GM12878 (cell line): ENCODE data around the gene PGAP3. TPM values are rescaled to one million over a fixed set of nuclear protein-coding genes. Genes with fewer than 3 reads are reported as not detected.

Experiments used
- ATAC-seq: fragments of 200-7000 bp; cut with Tn5 transposase; 3 replicates; pipeline ENCODE4 v1.9.1; 2020; ENCODE audit warnings: mild to moderate bottlenecking, moderate library complexity
- BruUV-seq: library from RNA; stranded (reverse); fragments of 400-500 nt; replicated peaks from 2 replicates; lab custom pipeline; 2021; lab: Mats Ljungman, UMichigan
- CTCF ChIA-PET: fragments of 300-600 bp; sonication (Branson Sonifier 250); formaldehyde crosslinking; extraction: SDS; loops from one replicate; lab custom pipeline; 2021; ENCODE audit warnings: inconsistent platforms; lab: Yijun Ruan, JAX
- POLR2A ChIA-PET: fragments of 350-600 bp; formaldehyde crosslinking; extraction: SDS; loops from one replicate; lab custom pipeline; 2021; ENCODE audit warnings: inconsistent platforms; lab: Charles Lee
- RAD21 ChIA-PET: fragments of 300-600 bp; sonication (Branson Sonifier 250); formaldehyde crosslinking; loops from one replicate; lab custom pipeline; 2023; ENCODE audit warnings: antibody characterized with exemption; ENCODE audit not compliant: unreplicated experiment; lab: Charles Lee
- SMC1A ChIA-PET: fragments of 300-600 bp; sonication (Branson Sonifier 250); formaldehyde crosslinking; loops from one replicate; lab custom pipeline; 2023; ENCODE audit not compliant: unreplicated experiment, uncharacterized antibody; lab: Charles Lee
- DNase-seq: peaks from one replicate; pipeline ENCODE4 v3.0.0-alpha.2; 2011; ENCODE audit warnings: low read depth, low spot score
- FAIRE-seq: peaks from 3 replicates; lab custom pipeline; 2011; peaks lifted over from hg19 to GRCh38; lab: Jason Lieb, UNC
- H2AFZ ChIP-seq: 2 replicates; pipeline ENCODE4 v1.6.0; 2011; ENCODE audit warnings: low read depth, low read length, control low read depth; ENCODE audit not compliant: control insufficient read depth
- H3K27ac ChIP-seq: 2 replicates; pipeline ENCODE4 v1.5.1; 2011; ENCODE audit warnings: control low read depth; ENCODE audit not compliant: control insufficient read depth, insufficient read depth
- H3K27me3 ChIP-seq, 2 experiments: replicated peaks in 1 of 2; 2 replicates each; pipeline versions ENCODE4 v1.6.0 to v1.6.1; 2011; ENCODE audit warnings: low read length in 1 of 2; ENCODE audit not compliant: control insufficient read depth in 2 of 2, insufficient read depth in 2 of 2
- H3K36me3 ChIP-seq, 2 experiments: 2 replicates each; pipeline ENCODE4 v1.5.1; 2011; ENCODE audit warnings: low read length in 1 of 2; ENCODE audit not compliant: control insufficient read depth in 2 of 2, insufficient read depth in 2 of 2
- H3K4me1 ChIP-seq: 2 replicates; pipeline ENCODE4 v1.6.1; 2011; ENCODE audit warnings: mild to moderate bottlenecking, low read length, moderate library complexity, mixed read lengths; ENCODE audit not compliant: control insufficient read depth, insufficient read depth
- H3K4me2 ChIP-seq: 2 replicates; pipeline ENCODE4 v1.6.0; 2011; ENCODE audit warnings: control low read depth; ENCODE audit not compliant: control insufficient read depth, insufficient read depth
- H3K4me3 ChIP-seq: fragments of 200-600 bp; sonication (generic); 2 replicates; pipeline ENCODE4 v1.5.1; 2016
- H3K79me2 ChIP-seq: 2 replicates; pipeline ENCODE4 v1.6.0; 2011; ENCODE audit warnings: low read length; ENCODE audit not compliant: control insufficient read depth, insufficient read depth
- H3K9ac ChIP-seq: 2 replicates; pipeline ENCODE4 v1.8.0; 2011; ENCODE audit warnings: low read length, control low read depth, mixed read lengths; ENCODE audit not compliant: control insufficient read depth, insufficient read depth
- H3K9me3 ChIP-seq: replicated peaks from 3 replicates; pipeline ENCODE4 v1.5.1; 2011; ENCODE audit warnings: mild to moderate bottlenecking, low read length; ENCODE audit not compliant: control insufficient read depth, insufficient read depth
- H4K20me1 ChIP-seq: 2 replicates; pipeline ENCODE4 v1.6.0; 2011; ENCODE audit not compliant: control insufficient read depth, insufficient read depth
- CBFB ChIP-seq: IDR thresholded peaks from 2 replicates; pipeline ENCODE4 v1.6.1; 2016; ENCODE audit warnings: antibody characterized with exemption, low read depth
- CEBPZ ChIP-seq: fragments of 150-350 bp; IDR thresholded peaks from 2 replicates; pipeline ENCODE4 v1.6.1; 2016; ENCODE audit warnings: low read depth, low read length
- LARP7 ChIP-seq: fragments of 450-650 bp; IDR thresholded peaks from 2 replicates; pipeline ENCODE4 v1.6.1; 2017; ENCODE audit warnings: mild to moderate bottlenecking
- NFXL1 ChIP-seq: fragments of 450-650 bp; IDR thresholded peaks from 2 replicates; pipeline ENCODE4 v1.6.1; 2017; ENCODE audit warnings: antibody characterized with exemption, mild to moderate bottlenecking, borderline replicate concordance
- PAX8 ChIP-seq: fragments of 450-650 bp; IDR thresholded peaks from 2 replicates; pipeline ENCODE4 v1.6.1; 2017; ENCODE audit warnings: mild to moderate bottlenecking, moderate library complexity
- PML ChIP-seq: IDR thresholded peaks from 2 replicates; pipeline ENCODE4 v1.6.1; 2012; ENCODE audit warnings: low read length, inconsistent platforms
- POLR2AphosphoS2 ChIP-seq: IDR thresholded peaks from 2 replicates; pipeline ENCODE4 v1.6.1; 2011; ENCODE audit warnings: low read depth, mild to moderate bottlenecking, low read length, improper control_type of control experiment, moderate library complexity
- USF1 ChIP-seq: IDR thresholded peaks from 2 replicates; pipeline ENCODE4 v1.6.1; 2011; ENCODE audit warnings: borderline replicate concordance, low read depth, mild to moderate bottlenecking, moderate library complexity, mixed read lengths, low read length; ENCODE audit not compliant: insufficient read depth; ENCODE audit errors: extremely low read length
- WGBS: methylation state at CpG from one replicate; pipeline ENCODE4 v1.1.6; 2016; ENCODE audit warnings: low lambda C conversion rate; ENCODE audit not compliant: insufficient replicate concordance, insufficient coverage; ENCODE audit errors: missing lambda C conversion rate; 5-methylcytosine and 5-hydroxymethylcytosine counted together
- in situ Hi-C: fragments of 300-500 bp; cut with MboI; formaldehyde crosslinking; loops from 9 replicates; pipeline ENCODE4 v1.14.3; 2018; ENCODE audit warnings: mixed read lengths
- intact Hi-C: fragments of 100-400 bp; cut with micrococcal nuclease; formaldehyde crosslinking; loops from one replicate; pipeline ENCODE4 v1.14.2; 2022; ENCODE audit not compliant: unreplicated experiment
- polyA plus RNA-seq, 11 experiments: library from polyadenylated mRNA; depleted of rRNA in 4 of 11; unstranded in 6 of 11; stranded (reverse) in 5 of 11; fragments of >200 nt; fragmentation: Nextera tagmentation in 4 of 11; fragmentation: Illumina TruSeq in 1 of 11; extraction: Ambion mirVana in 4 of 11; extraction: Trizol in 1 of 11; gene quantifications; 1 replicate in 1 of 11; 2 replicates in 10 of 11; pipeline versions ENCODE4 v1.2.1 to v1.2.3, GENCODE V29; 2011 to 2016; ENCODE audit warnings: inconsistent platforms in 2 of 11, missing spikeins in 2 of 11, low read depth in 1 of 11
- total RNA-seq, 4 experiments: library from RNA; depleted of rRNA in 3 of 4; stranded (reverse); fragments of >200 nt in 3 of 4; fragmentation: Illumina TruSeq in 1 of 4; extraction: Trizol in 1 of 4; gene quantifications; 2 replicates each; pipeline versions ENCODE4 v1.2.1 to v1.2.3, GENCODE V29; 2013 to 2021
- TF ChIP-seq, protein P1 (sequence below): fragments of 450-650 bp; IDR thresholded peaks from 2 replicates; pipeline ENCODE4 v1.6.1; 2017; ENCODE audit warnings: mild to moderate bottlenecking
- TF ChIP-seq, protein P2 (sequence below): fragments of 450-650 bp; formaldehyde crosslinking; IDR thresholded peaks from 2 replicates; pipeline ENCODE4 v1.4.0; 2020; ENCODE audit warnings: mild to moderate bottlenecking, moderate library complexity

Gene PGAP3
- total and polyA plus RNA-seq, 10 of the 15 experiments (the other 5 are each of a cell fraction or from before 2014, with no cell fraction given), result 0.21 to 10.0 (median 5.3) TPM

DNA sequence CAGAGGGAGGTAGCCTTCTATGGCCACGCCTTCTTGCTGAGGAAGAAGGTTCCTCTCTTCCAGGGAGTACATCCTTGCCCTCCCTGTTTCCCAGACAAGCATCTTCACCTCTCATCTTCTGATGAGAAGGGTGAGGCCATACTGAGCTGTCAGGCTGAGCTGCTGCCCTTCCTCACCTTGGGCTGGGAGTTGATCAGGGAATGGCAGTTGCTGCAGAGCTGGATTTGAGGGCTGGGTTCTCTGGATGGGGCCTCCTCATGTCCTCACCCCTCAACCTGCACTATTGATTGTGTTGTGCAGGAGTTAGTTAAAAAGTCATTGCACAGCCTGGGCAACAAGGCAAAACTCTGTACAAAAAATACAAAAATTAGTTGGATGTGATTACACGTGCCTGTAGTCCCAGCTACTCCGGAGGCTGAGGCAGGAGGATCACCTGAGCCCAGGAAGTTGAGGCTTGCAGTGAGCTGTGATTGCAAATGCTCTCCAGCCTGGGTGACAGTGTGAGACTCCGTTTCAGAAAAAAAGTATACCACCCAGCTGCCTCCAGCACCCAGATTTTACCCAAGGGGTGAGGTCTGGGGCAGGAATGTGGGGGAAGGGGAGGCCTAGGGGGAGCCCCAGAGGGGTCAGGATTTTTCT lies 14.0 kb upstream of the PGAP3 start (continued):
- TF ChIP-seq USF1, result no peak
- no peak for TF ChIP-seq PML
- no peak for TF ChIP-seq POLR2AphosphoS2

GRCh38 chr17:39701012-39701783 lies 13.3 kb upstream of the PGAP3 start:
- Histone ChIP-seq H3K27me3 (peaks cover 0 to 7% of the 10 kb centered on the region in 2 experiments; a peak in 2 of 4 replicates), H4K20me1 (no peaks in the 10 kb centered on the region), H3K27ac (no peak overlapping the region), H3K9ac (no peak overlapping the region), H3K79me2 (no peaks in the 10 kb centered on the region), H3K36me3 (no peaks in the 10 kb centered on the region), H3K9me3 (no peaks in the 10 kb centered on the region), H2AFZ (no peak overlapping the region), H3K4me2 (no peak overlapping the region), H3K4me3 (no peak overlapping the region), H3K4me1 (peaks cover 11% of the 10 kb centered on the region)
- RAD21 ChIA-PET, result no interaction called here
- 64% methylated on average over 10 of the region's 10 CpGs for WGBS
- DNase-seq, result no peak
- CTCF ChIA-PET, result interaction anchor here (1.1 to 3.3 kb wide), 4 partner anchors 13 to 47 kb away, joined by 4 to 11 read pairs (median 4); partner anchors contain the start of gene PGAP3
- no TSS peak for BruUV-seq
- in situ Hi-C loops (no loop called here), intact Hi-C loops (no loop called here)
- FAIRE-seq, result no peak
- POLR2A ChIA-PET, result interaction anchor here (0.6 kb wide), 1 partner anchor 63 kb away, joined by 3 read pairs; no protein-coding TSS in a partner anchor
- ATAC-seq, result no peak
- SMC1A ChIA-PET, result interaction anchor here (0.8 kb wide), 1 partner anchor 12 kb away, joined by 3 read pairs; no protein-coding TSS in a partner anchor
- TF ChIP-seq CEBPZ, result no peak
- no peak for TF ChIP-seq LARP7
- TF ChIP-seq POLR2AphosphoS2, result no peak
- TF ChIP-seq, protein P1, sequence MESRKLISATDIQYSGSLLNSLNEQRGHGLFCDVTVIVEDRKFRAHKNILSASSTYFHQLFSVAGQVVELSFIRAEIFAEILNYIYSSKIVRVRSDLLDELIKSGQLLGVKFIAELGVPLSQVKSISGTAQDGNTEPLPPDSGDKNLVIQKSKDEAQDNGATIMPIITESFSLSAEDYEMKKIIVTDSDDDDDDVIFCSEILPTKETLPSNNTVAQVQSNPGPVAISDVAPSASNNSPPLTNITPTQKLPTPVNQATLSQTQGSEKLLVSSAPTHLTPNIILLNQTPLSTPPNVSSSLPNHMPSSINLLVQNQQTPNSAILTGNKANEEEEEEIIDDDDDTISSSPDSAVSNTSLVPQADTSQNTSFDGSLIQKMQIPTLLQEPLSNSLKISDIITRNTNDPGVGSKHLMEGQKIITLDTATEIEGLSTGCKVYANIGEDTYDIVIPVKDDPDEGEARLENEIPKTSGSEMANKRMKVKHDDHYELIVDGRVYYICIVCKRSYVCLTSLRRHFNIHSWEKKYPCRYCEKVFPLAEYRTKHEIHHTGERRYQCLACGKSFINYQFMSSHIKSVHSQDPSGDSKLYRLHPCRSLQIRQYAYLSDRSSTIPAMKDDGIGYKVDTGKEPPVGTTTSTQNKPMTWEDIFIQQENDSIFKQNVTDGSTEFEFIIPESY, result no peak
- no peak for TF ChIP-seq CBFB
- TF ChIP-seq, protein P2, sequence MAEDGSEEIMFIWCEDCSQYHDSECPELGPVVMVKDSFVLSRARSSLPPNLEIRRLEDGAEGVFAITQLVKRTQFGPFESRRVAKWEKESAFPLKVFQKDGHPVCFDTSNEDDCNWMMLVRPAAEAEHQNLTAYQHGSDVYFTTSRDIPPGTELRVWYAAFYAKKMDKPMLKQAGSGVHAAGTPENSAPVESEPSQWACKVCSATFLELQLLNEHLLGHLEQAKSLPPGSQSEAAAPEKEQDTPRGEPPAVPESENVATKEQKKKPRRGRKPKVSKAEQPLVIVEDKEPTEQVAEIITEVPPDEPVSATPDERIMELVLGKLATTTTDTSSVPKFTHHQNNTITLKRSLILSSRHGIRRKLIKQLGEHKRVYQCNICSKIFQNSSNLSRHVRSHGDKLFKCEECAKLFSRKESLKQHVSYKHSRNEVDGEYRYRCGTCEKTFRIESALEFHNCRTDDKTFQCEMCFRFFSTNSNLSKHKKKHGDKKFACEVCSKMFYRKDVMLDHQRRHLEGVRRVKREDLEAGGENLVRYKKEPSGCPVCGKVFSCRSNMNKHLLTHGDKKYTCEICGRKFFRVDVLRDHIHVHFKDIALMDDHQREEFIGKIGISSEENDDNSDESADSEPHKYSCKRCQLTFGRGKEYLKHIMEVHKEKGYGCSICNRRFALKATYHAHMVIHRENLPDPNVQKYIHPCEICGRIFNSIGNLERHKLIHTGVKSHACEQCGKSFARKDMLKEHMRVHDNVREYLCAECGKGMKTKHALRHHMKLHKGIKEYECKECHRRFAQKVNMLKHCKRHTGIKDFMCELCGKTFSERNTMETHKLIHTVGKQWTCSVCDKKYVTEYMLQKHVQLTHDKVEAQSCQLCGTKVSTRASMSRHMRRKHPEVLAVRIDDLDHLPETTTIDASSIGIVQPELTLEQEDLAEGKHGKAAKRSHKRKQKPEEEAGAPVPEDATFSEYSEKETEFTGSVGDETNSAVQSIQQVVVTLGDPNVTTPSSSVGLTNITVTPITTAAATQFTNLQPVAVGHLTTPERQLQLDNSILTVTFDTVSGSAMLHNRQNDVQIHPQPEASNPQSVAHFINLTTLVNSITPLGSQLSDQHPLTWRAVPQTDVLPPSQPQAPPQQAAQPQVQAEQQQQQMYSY (CRISPR knock-in tag), result no peak
- no peak for TF ChIP-seq NFXL1
- no peak for TF ChIP-seq PAX8
